GM12873 (cell line): Measurements from ENCODE around the gene SLC25A51.

Experiments used
- TF ChIP-seq, protein P1 (sequence below): IDR thresholded peaks from 2 replicates; pipeline ENCODE4 v1.5.1; 2012; ENCODE audit warnings: low read depth, mild to moderate bottlenecking, moderate library complexity, low read length, control low read depth; ENCODE audit not compliant: insufficient read depth; ENCODE audit errors: missing control alignments

Gene SLC25A51

DNA sequence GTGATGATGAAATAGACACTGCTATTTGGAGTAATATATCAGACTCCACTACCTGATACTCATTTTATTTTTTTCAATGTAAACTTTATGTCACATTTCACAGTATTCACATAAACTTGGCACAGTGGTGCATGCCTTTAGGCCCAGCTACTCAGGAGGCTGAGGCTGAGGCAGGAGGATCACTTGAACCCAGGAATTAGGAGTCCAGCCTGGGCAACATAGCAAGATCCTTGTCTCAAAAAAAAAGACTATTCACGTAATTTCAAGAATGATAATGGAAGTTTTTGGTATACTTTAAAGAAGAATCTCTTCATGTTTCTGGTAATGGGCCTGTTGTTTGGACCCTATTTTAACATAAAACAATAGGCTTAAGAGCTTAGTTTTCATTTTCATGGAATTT, 47.4 kb downstream of the SLC25A51 start:
- TF ChIP-seq, protein P1, sequence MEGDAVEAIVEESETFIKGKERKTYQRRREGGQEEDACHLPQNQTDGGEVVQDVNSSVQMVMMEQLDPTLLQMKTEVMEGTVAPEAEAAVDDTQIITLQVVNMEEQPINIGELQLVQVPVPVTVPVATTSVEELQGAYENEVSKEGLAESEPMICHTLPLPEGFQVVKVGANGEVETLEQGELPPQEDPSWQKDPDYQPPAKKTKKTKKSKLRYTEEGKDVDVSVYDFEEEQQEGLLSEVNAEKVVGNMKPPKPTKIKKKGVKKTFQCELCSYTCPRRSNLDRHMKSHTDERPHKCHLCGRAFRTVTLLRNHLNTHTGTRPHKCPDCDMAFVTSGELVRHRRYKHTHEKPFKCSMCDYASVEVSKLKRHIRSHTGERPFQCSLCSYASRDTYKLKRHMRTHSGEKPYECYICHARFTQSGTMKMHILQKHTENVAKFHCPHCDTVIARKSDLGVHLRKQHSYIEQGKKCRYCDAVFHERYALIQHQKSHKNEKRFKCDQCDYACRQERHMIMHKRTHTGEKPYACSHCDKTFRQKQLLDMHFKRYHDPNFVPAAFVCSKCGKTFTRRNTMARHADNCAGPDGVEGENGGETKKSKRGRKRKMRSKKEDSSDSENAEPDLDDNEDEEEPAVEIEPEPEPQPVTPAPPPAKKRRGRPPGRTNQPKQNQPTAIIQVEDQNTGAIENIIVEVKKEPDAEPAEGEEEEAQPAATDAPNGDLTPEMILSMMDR = no peak

DNA sequence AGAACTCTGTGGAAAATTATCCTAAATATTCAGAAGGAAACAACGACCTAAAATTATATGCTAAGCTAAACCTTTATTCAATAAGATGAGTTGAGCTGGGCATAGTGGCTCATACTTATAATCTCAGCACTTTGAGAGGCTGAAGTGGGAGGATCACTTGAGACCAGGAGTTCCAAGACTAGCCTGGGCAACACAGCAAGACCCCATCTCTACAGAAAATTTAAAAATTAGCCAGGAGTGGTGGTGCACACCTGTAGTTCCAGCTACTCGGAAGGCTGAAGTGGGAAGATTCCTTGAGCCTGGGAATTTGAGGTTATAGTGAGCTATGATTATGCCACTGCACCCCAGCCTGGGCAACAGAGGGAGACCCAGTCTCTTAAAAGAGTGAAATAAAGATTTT, 51.7 kb downstream of the SLC25A51 start:
- TF ChIP-seq, protein P1 = no peak

DNA sequence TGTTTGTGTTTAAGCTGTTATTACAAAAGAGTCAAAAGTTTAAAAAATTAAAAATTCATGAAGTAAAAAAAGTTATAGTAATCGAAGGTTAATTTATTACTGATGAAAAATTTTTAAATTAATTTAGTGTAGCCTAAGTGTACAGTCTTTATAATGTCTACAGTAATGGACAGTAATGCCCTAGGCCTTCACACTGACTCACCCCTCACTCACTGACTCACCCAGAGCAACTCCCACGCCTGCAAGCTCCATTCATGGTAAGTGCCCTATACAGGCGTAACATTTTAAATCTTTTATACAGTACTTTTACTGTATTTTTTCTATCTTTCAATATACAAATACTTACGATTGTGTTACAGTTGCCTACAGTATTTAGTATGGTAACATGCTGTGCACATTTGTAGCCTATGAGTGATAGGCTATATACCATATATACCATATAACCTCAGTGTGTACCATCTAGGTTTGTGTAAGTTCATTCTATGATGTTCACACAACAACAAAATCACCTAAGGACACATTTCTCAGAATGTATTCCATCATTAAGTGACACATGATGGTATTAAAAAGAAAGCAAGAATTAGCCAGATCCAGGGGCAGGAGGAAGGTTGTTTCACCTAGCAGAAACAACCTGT, 63.2 kb downstream of the SLC25A51 start:
- TF ChIP-seq, protein P1 = no peak

DNA sequence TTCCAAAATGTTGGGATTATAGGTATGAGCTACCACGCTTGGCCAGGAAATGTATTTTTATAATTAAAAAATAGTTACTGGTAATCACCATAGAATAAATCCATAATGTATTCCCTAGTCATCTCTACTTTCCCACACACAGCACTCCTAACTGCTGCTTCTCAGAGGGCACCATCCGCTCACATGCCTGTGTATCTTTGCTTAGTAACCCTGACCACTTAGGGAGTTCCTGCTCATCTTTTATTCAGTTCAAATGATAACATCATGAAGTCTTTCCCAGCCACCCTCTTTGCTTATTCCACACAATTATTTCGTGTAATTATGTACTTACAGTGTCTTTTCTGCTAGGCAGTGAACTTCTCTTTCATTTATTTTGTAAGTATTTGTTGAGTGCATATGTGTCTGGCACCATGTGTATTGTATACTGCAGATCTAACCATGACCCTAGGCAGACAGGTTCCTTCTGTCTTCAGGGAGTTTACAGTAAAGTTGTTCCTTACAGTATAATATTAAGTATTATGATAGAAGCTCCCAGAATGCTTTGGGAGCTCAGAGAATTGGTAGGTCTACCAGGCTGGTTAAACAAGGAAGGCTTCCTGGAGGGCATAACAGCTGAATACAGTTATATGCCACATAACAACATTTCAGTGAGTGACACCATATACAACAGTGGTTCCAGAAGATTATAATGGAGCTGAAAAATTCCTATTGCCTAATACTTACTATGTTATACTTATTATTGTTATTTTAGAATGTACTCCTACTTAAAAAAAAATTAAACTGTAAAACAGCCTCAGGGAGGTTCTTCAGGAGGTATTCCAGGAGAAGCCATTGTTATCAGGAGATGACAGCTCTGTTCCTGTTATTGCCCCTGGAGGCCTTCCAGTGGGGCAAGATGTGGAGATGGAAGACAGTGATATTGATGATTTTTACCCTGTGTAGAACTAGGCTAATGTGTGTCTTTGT, 64.1 kb downstream of the SLC25A51 start:
- TF ChIP-seq, protein P1 = no peak
